ENCODE data around the gene BYSL. TPM values are rescaled to one million over a fixed set of nuclear protein-coding genes. Genes with fewer than 3 reads are reported as not detected.

The BYSL gene
- total and polyA plus RNA-seq, 9 of the 15 experiments (the other 6 are each of a cell fraction or from before 2014, with no cell fraction given) = 22.2 to 92.3 (median 53.4) TPM

- TF ChIP-seq, protein P1, sequence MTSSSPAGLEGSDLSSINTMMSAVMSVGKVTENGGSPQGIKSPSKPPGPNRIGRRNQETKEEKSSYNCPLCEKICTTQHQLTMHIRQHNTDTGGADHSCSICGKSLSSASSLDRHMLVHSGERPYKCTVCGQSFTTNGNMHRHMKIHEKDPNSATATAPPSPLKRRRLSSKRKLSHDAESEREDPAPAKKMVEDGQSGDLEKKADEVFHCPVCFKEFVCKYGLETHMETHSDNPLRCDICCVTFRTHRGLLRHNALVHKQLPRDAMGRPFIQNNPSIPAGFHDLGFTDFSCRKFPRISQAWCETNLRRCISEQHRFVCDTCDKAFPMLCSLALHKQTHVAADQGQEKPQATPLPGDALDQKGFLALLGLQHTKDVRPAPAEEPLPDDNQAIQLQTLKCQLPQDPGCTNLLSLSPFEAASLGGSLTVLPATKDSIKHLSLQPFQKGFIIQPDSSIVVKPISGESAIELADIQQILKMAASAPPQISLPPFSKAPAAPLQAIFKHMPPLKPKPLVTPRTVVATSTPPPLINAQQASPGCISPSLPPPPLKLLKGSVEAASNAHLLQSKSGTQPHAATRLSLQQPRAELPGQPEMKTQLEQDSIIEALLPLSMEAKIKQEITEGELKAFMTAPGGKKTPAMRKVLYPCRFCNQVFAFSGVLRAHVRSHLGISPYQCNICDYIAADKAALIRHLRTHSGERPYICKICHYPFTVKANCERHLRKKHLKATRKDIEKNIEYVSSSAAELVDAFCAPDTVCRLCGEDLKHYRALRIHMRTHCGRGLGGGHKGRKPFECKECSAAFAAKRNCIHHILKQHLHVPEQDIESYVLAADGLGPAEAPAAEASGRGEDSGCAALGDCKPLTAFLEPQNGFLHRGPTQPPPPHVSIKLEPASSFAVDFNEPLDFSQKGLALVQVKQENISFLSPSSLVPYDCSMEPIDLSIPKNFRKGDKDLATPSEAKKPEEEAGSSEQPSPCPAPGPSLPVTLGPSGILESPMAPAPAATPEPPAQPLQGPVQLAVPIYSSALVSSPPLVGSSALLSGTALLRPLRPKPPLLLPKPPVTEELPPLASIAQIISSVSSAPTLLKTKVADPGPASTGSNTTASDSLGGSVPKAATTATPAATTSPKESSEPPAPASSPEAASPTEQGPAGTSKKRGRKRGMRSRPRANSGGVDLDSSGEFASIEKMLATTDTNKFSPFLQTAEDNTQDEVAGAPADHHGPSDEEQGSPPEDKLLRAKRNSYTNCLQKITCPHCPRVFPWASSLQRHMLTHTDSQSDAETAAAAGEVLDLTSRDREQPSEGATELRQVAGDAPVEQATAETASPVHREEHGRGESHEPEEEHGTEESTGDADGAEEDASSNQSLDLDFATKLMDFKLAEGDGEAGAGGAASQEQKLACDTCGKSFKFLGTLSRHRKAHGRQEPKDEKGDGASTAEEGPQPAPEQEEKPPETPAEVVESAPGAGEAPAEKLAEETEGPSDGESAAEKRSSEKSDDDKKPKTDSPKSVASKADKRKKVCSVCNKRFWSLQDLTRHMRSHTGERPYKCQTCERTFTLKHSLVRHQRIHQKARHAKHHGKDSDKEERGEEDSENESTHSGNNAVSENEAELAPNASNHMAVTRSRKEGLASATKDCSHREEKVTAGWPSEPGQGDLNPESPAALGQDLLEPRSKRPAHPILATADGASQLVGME (CRISPR knock-in tag; IDR thresholded peaks at IDR 0.05) = peak; percentile 53; the same call in 1 of the 2 replicates
- peak; percentile 83; the same call in 1 of the 2 replicates for TF ChIP-seq HDAC2 (IDR thresholded peaks at IDR 0.05)
- TF ChIP-seq GATAD2B (IDR thresholded peaks at IDR 0.05; ENCODE audit: borderline replicate concordance) = peak; percentile 80; the same call in 1 of the 2 replicates
- TF ChIP-seq, protein P2, sequence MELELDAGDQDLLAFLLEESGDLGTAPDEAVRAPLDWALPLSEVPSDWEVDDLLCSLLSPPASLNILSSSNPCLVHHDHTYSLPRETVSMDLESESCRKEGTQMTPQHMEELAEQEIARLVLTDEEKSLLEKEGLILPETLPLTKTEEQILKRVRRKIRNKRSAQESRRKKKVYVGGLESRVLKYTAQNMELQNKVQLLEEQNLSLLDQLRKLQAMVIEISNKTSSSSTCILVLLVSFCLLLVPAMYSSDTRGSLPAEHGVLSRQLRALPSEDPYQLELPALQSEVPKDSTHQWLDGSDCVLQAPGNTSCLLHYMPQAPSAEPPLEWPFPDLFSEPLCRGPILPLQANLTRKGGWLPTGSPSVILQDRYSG (tag; conservative IDR thresholded peaks at IDR 0.05; ENCODE audit: low read depth) = 0 out of 2 replicates have a peak, but pooled peaks have one; percentile 62
- no peak for TF ChIP-seq RFX7 (CRISPR knock-in tag; IDR thresholded peaks at IDR 0.05)
- TF ChIP-seq ZNF589 (CRISPR knock-in tag; IDR thresholded peaks at IDR 0.05; ENCODE audit: low read depth) = peak; percentile 79; the same call in 1 of the 2 replicates
- peak; percentile 53; the same call in 1 of the 2 replicates for TF ChIP-seq THRAP3 (IDR thresholded peaks at IDR 0.05; ENCODE audit: borderline replicate concordance)
- TF ChIP-seq VEZF1 (CRISPR knock-in tag; IDR thresholded peaks at IDR 0.05) = peak; percentile 93
- TF ChIP-seq, protein P3, sequence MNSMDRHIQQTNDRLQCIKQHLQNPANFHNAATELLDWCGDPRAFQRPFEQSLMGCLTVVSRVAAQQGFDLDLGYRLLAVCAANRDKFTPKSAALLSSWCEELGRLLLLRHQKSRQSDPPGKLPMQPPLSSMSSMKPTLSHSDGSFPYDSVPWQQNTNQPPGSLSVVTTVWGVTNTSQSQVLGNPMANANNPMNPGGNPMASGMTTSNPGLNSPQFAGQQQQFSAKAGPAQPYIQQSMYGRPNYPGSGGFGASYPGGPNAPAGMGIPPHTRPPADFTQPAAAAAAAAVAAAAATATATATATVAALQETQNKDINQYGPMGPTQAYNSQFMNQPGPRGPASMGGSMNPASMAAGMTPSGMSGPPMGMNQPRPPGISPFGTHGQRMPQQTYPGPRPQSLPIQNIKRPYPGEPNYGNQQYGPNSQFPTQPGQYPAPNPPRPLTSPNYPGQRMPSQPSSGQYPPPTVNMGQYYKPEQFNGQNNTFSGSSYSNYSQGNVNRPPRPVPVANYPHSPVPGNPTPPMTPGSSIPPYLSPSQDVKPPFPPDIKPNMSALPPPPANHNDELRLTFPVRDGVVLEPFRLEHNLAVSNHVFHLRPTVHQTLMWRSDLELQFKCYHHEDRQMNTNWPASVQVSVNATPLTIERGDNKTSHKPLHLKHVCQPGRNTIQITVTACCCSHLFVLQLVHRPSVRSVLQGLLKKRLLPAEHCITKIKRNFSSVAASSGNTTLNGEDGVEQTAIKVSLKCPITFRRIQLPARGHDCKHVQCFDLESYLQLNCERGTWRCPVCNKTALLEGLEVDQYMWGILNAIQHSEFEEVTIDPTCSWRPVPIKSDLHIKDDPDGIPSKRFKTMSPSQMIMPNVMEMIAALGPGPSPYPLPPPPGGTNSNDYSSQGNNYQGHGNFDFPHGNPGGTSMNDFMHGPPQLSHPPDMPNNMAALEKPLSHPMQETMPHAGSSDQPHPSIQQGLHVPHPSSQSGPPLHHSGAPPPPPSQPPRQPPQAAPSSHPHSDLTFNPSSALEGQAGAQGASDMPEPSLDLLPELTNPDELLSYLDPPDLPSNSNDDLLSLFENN (IDR thresholded peaks at IDR 0.05; ENCODE audit: low read depth in 2 of 2, low read length in 2 of 2) = peak in 1 of 2 experiments; percentile 70; a peak in 1 of 4 replicates
- TF ChIP-seq ZNF512 (tag; IDR thresholded peaks at IDR 0.05) = no peak
- TF ChIP-seq ZNF511 (CRISPR knock-in tag; IDR thresholded peaks at IDR 0.05) = peak; percentile 88; the same call in 1 of the 2 replicates
These were observed 15.0 kb downstream of the BYSL start (continued) for GRCh38 chr6:41936073-41936837.
